GM20431 (cell line): ENCODE data around the gene G0S2.
"Not testable (repeated sequence)": the region's sequence is repeated elsewhere in the genome, so short reads cannot be mapped to it uniquely, and the experiment has no call there.

Source experiments
- in situ Hi-C: fragments of 300-500 bp; cut with MseI, MboI; formaldehyde crosslinking; loops from one replicate; pipeline ENCODE4 v1.15.0; 2020; ENCODE audit warnings: low sequenced_read_pairs; ENCODE audit not compliant: unreplicated experiment

G0S2 gene

DNA sequence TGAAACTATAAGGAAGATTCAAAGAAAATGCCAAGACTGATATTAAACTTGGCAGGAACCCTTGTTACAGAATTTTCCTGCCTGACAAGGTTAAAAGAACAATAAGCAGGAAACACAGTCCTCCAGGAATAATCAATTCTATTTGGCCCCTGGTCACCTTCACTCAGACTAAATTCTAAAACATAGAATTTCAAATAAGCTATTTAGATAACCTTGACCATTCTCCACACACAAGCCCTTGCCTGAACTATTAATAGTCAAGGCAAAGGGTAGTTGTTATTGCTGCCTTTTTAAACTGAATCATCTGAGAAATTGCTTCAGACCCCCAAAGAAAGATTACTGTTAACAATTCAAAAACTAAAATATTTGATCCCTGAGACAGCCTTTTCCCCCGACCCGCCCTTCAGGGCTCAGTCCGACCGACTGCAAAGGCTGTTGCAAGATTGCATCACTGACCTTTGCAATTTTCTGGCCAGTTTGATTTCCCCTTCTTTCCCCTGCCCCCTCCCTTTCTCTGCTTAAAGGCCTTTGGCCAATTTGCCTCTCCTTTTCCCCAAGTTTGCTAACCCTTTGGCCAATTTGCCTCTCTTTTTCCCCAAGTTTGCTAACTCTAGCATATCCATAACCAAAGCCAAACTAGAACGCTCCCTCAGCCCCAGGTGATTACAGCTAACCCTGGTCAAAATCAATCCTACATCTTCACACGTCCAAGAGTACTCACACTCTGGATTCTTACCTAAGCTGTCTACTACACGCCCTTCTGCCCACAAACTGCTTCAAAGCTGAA is 1.4 kb upstream of the G0S2 start:
- in situ Hi-C loops = no loop called here

DNA sequence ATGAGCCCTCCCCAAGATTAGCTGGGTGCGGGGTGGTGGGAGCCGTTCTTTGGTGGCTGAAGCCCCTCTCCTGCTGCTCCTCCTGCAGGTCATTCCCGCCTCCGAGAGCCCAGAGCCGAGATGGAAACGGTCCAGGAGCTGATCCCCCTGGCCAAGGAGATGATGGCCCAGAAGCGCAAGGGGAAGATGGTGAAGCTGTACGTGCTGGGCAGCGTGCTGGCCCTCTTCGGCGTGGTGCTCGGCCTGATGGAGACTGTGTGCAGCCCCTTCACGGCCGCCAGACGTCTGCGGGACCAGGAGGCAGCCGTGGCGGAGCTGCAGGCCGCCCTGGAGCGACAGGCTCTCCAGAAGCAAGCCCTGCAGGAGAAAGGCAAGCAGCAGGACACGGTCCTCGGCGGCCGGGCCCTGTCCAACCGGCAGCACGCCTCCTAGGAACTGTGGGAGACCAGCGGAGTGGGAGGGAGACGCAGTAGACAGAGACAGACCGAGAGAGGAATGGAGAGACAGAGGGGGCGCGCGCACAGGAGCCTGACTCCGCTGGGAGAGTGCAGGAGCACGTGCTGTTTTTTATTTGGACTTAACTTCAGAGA is 448 bp downstream of the G0S2 start:
- in situ Hi-C loops = no loop called here

- in situ Hi-C loops = no loop called here
Measured at GRCh38 chr1:209678981-209679539, 3.8 kb downstream of the G0S2 start.

- in situ Hi-C loops = no loop called here
Measured at GRCh38 chr1:209685821-209686220, 10.6 kb downstream of the G0S2 start.

- in situ Hi-C loops = no loop called here
Measured at GRCh38 chr1:209686322-209686721, 11.1 kb downstream of the G0S2 start.

- in situ Hi-C loops = no loop called here
Measured at GRCh38 chr1:209688746-209689234, 13.6 kb downstream of the G0S2 start.

- in situ Hi-C loops = no loop called here
Measured at GRCh38 chr1:209689477-209689876, 14.3 kb downstream of the G0S2 start.

DNA sequence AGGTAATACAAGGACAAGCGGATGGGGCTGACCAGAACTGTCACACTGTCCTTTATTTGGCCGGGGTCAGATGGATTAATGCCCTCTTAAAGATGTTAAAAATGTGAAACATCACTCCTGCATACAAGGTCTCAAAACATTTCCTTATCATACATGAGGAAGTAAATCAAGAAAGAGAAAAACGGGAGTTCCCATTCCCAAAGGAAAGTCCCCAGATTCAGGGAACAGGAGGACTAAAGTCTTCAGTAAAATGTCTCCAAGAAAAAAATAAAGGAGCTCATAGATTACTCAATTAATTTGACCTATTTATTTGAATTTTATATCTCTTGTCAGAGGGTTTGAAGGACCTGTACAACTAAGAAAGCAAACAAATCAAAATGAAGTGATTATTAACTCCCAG is 16.0 kb downstream of the G0S2 start:
- in situ Hi-C loops = loop anchor here (10.0 kb wide), 1 partner anchor 116 kb away; no protein-coding TSS in a partner anchor

DNA sequence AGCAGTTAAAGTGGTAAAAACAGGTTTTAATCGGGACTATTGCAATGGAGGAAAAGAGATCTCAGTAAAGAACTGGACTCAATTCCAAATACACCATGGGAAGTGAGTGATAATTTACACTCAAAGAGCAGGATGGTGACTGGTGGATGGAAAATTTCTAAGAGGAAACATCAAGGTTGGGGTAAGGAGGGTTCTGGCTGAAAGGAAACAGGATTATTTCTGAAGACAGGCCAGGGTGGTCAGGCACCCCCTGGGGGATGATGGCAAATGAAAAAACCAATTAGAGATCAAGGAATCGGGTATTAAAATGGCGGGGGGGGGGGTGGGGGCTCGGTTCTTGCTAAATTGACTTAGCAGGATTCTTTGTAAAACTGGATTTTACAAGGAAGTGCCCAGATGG is 17.1 kb downstream of the G0S2 start:
- in situ Hi-C loops = loop anchor here (10.0 kb wide), 1 partner anchor 117 kb away; no protein-coding TSS in a partner anchor

- in situ Hi-C loops = loop anchor here (10.0 kb wide), 1 partner anchor 118 kb away; no protein-coding TSS in a partner anchor
Measured at GRCh38 chr1:209692745-209693504, 17.7 kb downstream of the G0S2 start.

DNA sequence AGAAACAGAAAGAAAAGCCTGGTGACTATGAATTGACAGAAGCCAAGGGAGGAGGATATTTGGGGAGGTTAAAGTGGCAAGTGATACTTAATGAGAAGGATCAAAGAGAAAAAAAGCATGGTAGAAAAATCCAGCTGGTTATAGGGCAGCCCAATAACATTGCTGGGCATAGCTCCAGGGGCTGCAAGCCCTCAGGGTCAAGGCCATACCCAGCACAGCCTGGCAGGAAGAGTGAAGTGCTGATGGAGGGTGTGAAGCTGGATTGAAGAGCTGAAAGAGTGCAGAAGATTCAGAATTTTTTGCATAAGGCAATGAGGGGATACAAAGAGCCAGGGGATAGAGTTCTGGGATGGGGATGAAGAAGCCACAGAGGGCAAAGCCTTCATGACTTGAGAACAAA is 21.5 kb downstream of the G0S2 start:
- in situ Hi-C loops = loop anchor here (10.0 kb wide), 1 partner anchor 122 kb away; no protein-coding TSS in a partner anchor

GRCh38 chr1:209697126-209697525 is 21.9 kb downstream of the G0S2 start:
- in situ Hi-C loops = loop anchor here (10.0 kb wide), 1 partner anchor 122 kb away; no protein-coding TSS in a partner anchor

- in situ Hi-C loops = not testable (repeated sequence)
Measured at GRCh38 chr1:209700686-209701085, 25.5 kb downstream of the G0S2 start.

DNA sequence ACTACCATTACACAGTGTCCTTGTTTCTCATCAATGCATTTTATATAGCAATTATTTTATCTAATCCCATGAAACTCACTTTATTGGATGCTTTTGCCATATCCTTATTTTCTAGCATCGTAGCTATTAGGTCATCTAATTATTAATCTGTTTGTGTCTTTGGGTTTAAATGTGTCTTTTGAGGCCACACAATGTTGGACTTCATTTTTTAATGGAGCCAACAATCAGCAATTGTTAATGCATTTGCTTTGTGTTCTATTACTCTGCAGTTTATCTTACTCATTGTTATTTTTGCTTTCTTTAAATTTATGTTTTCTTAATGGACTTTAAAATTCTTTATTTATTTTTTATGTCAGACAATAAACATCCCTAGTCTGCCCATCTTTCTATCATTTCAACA is 27.6 kb downstream of the G0S2 start:
- in situ Hi-C loops = no loop called here

DNA sequence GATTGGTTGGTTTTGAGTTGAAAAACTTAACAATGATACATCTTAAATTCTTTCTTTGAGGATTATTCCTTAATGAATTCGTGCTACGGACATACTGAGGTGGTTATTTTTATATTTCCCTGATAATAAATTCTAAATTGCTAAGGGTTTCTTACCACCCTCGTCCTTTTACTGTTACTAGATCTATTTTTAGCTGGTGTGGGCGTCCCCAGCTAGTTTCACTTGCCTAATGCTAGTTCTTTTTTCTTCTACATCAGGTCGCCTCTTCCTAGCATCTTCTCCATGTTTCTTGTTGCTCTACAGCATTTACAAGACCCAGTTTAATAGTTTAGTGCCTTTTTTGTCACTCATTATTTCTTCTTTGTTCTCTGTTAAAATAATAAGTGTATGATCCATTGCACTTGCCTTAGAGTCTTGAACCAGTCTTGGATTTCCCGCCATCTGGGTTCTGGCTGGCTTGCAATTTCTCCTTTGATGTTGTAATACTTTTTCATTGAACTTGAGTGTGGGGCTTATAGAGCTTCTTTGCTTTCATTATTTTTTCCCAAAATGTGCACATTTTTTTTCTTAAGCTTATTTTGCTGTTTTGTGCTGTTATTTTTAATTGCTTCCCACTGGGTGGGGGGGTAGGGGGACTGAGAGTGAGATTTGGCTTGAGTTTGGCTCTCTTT is 28.8 kb downstream of the G0S2 start:
- in situ Hi-C loops = no loop called here

- in situ Hi-C loops = no loop called here
Measured at GRCh38 chr1:209704584-209704983, 29.4 kb downstream of the G0S2 start, which contains the start of gene HSD11B1. Gene HSD11B1 (plus strand): TSS chr1:209704846. CDS start chr1:209704943, 97 bp downstream.

DNA sequence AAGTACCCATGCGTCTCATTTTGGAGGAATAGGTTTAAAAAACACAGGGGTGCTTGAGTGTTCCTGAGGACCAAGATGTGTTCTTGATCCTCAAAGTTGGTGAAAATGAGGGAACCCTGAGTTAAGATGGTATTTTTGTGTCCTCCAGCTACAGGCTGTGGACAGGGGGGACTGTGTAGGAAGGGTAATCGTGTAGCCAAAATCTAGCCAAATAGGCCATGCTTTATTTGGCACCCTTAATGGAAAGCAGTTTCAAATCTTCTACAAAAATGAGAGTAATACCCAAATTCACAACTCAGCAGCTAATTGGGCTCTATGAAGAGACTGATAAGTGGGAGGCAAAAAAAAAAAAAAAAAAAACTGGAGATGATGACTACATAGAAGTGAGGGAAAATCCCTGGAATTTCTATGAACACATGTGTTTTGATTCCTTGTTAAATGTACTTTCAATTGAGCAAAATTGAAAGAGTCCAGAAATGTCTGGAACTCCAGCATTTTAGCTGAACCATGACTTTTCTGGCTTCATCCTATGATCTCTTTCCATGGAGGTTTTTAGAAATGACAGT is 29.9 kb downstream of the G0S2 start:
- in situ Hi-C loops = no loop called here

DNA sequence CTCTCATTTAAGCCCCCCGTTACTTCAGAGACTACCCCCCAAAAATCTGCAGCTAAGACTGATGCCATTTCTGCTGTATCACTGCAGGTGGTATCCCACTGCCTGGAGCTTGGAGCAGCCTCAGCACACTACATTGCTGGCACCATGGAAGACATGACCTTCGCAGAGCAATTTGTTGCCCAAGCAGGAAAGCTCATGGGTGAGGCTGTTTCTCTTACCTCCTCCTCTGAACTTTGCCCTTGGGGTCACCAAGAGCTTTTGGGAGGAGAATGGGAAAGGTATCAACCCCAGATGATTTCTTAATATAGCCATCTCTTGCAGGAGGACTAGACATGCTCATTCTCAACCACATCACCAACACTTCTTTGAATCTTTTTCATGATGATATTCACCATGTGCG is 31.4 kb downstream of the G0S2 start:
- in situ Hi-C loops = no loop called here

- in situ Hi-C loops = no loop called here
Measured at GRCh38 chr1:209707308-209707707, 32.1 kb downstream of the G0S2 start.
